HG03457 (cell line): ENCODE results near the gene CSNK1G2.

Source experiments
- ATAC-seq: cut with Tn5 transposase; IDR thresholded peaks from one replicate; pipeline ENCODE4 v1.9.1; 2021; ENCODE audit warnings: moderate number of reproducible peaks; ENCODE audit not compliant: unreplicated experiment

CSNK1G2 gene

GRCh38 chr19:2014731-2015607, 74.0 kb downstream of the CSNK1G2 start:
- no peak for ATAC-seq

GRCh38 chr19:2015608-2015950, 74.6 kb downstream of the CSNK1G2 start, which contains the start of gene BTBD2:
Gene BTBD2, minus strand, starts transcription at chr19:2015714. Its CDS starts 11 bp downstream, at chr19:2015703.
- no peak for ATAC-seq

- no peak for ATAC-seq
Observed at GRCh38 chr19:2016041-2016807, 75.3 kb downstream of the CSNK1G2 start.

- ATAC-seq = no peak
Observed at GRCh38 chr19:2018752-2019151, 77.8 kb downstream of the CSNK1G2 start.

- ATAC-seq = no peak
Observed at GRCh38 chr19:2021453-2022140, 80.6 kb downstream of the CSNK1G2 start.

GRCh38 chr19:2022289-2022688, 81.3 kb downstream of the CSNK1G2 start:
- no peak for ATAC-seq

GRCh38 chr19:2026770-2027169, 85.8 kb downstream of the CSNK1G2 start:
- no peak for ATAC-seq

- no peak for ATAC-seq
Observed at GRCh38 chr19:2027361-2027760, 86.4 kb downstream of the CSNK1G2 start.
